ACC112 (cell line): Measurements from ENCODE around the gene HMCN1.

ENCODE experiments used
- H2AFZ ChIP-seq: fragments of 200-600 bp; sonication (generic); one replicate; pipeline ENCODE4 v1.6.0; 2017; ENCODE audit warnings: antibody characterized with exemption, low read length; ENCODE audit not compliant: unreplicated experiment
- H3K27ac ChIP-seq: fragments of 200-600 bp; sonication (generic); 2 replicates; pipeline ENCODE4 v1.5.1; 2014; ENCODE audit warnings: low read depth, mild to moderate bottlenecking, antibody characterized with exemption, low read length, moderate library complexity
- H3K27me3 ChIP-seq: fragments of 200-600 bp; sonication (generic); 2 replicates; pipeline ENCODE4 v1.6.1; 2014; ENCODE audit warnings: mild to moderate bottlenecking, antibody characterized with exemption, low read length, moderate library complexity, mixed read lengths; ENCODE audit not compliant: insufficient read depth
- H3K36me3 ChIP-seq: fragments of 200-600 bp; sonication (generic); 2 replicates; pipeline ENCODE4 v1.6.1; 2016; ENCODE audit warnings: mild to moderate bottlenecking, antibody characterized with exemption, low read length, moderate library complexity, mixed read lengths; ENCODE audit not compliant: insufficient read depth
- H3K4me1 ChIP-seq: fragments of 200-600 bp; sonication (generic); one replicate; pipeline ENCODE4 v1.6.1; 2016; ENCODE audit warnings: low read length, mixed read lengths; ENCODE audit not compliant: insufficient read depth, unreplicated experiment, control insufficient read depth
- H3K4me3 ChIP-seq: fragments of 200-600 bp; sonication (generic); 2 replicates; pipeline ENCODE4 v1.5.1; 2014; ENCODE audit warnings: mild to moderate bottlenecking, low read depth, low read length
- H3K79me2 ChIP-seq: fragments of 200-600 bp; sonication (generic); one replicate; pipeline ENCODE4 v1.6.0; 2016; ENCODE audit warnings: low read length; ENCODE audit not compliant: control insufficient read depth, unreplicated experiment, insufficient read depth

The HMCN1 gene

GRCh38 chr1:185803241-185803640 lies 69.0 kb downstream of the HMCN1 start:
- H3K4me3 ChIP-seq = no peak overlapping the region
- no peaks in the 10 kb centered on the region for H3K4me1 ChIP-seq
- no peak overlapping the region for H2AFZ ChIP-seq
- no peaks in the 10 kb centered on the region for H3K36me3 ChIP-seq
- no peak overlapping the region for H3K27ac ChIP-seq
- no peaks in the 10 kb centered on the region for H3K27me3 ChIP-seq
- no peaks in the 10 kb centered on the region for H3K79me2 ChIP-seq

GRCh38 chr1:185804206-185804605 lies 70.0 kb downstream of the HMCN1 start:
- Histone ChIP-seq H3K4me3 (no peak overlapping the region), H3K4me1 (no peaks in the 10 kb centered on the region), H3K27ac (no peak overlapping the region), H3K27me3 (no peaks in the 10 kb centered on the region), H3K36me3 (no peaks in the 10 kb centered on the region), H2AFZ (no peak overlapping the region), H3K79me2 (no peaks in the 10 kb centered on the region)

GRCh38 chr1:185804608-185805007 lies 70.4 kb downstream of the HMCN1 start:
- H3K4me1 ChIP-seq = no peaks in the 10 kb centered on the region

DNA sequence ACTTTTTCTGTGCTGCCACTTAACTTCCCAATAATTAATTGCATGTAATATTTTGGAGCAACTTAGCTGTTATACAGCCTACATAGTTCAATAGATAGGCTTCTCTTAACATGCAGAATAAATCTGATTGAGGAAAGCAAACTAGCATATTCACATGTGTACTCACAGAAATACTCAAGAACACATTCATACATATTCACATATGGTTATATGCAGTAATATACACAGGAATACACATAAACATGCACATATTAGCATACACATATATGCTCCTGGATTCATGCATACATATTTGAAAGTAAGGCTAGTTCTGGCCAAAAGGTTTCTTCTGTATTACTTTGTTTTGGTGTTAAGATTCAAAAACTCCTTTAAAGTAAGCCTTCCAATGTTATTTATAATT lies 73.1 kb downstream of the HMCN1 start:
- Histone ChIP-seq H3K27ac (no peak overlapping the region), H3K4me1 (no peaks in the 10 kb centered on the region), H3K36me3 (no peaks in the 10 kb centered on the region), H2AFZ (no peak overlapping the region), H3K4me3 (no peak overlapping the region), H3K27me3 (no peaks in the 10 kb centered on the region), H3K79me2 (no peaks in the 10 kb centered on the region)

More at GRCh38 chr1:185804608-185805007, 70.4 kb downstream of the HMCN1 start:
- Histone ChIP-seq H3K4me3 (no peak overlapping the region), H2AFZ (no peak overlapping the region), H3K36me3 (no peaks in the 10 kb centered on the region), H3K27ac (no peak overlapping the region), H3K79me2 (no peaks in the 10 kb centered on the region), H3K27me3 (no peaks in the 10 kb centered on the region)

GRCh38 chr1:185808631-185809030 lies 74.4 kb downstream of the HMCN1 start:
- Histone ChIP-seq H2AFZ (no peak overlapping the region), H3K79me2 (no peaks in the 10 kb centered on the region), H3K27ac (no peak overlapping the region), H3K4me3 (no peak overlapping the region), H3K4me1 (no peaks in the 10 kb centered on the region), H3K36me3 (no peaks in the 10 kb centered on the region), H3K27me3 (no peaks in the 10 kb centered on the region)

DNA sequence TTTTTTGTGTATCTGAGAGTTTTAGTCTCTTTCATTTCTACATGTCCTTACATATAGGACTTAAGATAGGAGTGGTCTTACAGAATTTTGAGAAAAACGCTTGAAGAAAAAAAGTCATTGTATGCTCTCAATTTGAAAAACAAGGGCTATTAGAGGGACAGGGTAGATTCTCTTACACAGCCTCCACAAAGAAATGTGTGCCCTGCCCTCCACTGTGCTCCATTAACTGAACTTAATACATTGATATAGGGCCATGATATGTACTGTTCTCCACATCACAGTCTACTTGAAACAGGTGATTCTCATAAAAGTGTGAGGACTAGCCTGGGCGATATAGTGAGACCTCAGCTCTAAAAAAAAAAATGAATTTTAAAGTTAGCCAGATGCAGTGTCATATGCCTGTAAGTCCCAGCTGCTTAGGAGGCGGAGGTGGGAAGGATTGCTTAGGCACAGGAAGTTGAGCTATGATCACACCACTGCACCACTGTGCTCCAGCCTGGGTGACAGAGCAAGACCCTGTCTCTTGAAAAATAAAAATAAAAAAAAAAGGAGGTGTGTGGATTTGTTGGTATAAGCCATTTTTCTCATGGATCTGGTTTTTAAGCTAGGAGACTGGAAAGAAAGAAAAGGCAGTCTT lies 77.0 kb downstream of the HMCN1 start:
- Histone ChIP-seq H3K27me3 (no peaks in the 10 kb centered on the region), H3K36me3 (no peaks in the 10 kb centered on the region), H3K4me1 (no peaks in the 10 kb centered on the region), H3K27ac (no peak overlapping the region), H3K79me2 (no peaks in the 10 kb centered on the region), H2AFZ (peak overlapping the region; percentile 5), H3K4me3 (no peak overlapping the region)

GRCh38 chr1:185812934-185813333 lies 78.7 kb downstream of the HMCN1 start:
- no peaks in the 10 kb centered on the region for H3K79me2 ChIP-seq
- peaks cover 3% of the 10 kb centered on the region for H3K4me1 ChIP-seq
- no peak overlapping the region for H2AFZ ChIP-seq
- H3K27me3 ChIP-seq = no peaks in the 10 kb centered on the region
- no peaks in the 10 kb centered on the region for H3K36me3 ChIP-seq
- H3K27ac ChIP-seq = no peak overlapping the region
- H3K4me3 ChIP-seq = no peak overlapping the region

- no peaks in the 10 kb centered on the region for H3K79me2 ChIP-seq
- H2AFZ ChIP-seq = no peak overlapping the region
- no peaks in the 10 kb centered on the region for H3K27me3 ChIP-seq
- no peak overlapping the region for H3K4me3 ChIP-seq
- H3K27ac ChIP-seq = no peak overlapping the region
- H3K36me3 ChIP-seq = no peaks in the 10 kb centered on the region
- H3K4me1 ChIP-seq = peaks cover 3% of the 10 kb centered on the region
These were observed 79.3 kb downstream of the HMCN1 start for GRCh38 chr1:185813401-185813979.

GRCh38 chr1:185816460-185816859 lies 82.3 kb downstream of the HMCN1 start:
- Histone ChIP-seq H3K36me3 (no peaks in the 10 kb centered on the region), H3K27me3 (no peaks in the 10 kb centered on the region), H3K27ac (no peak overlapping the region), H3K4me1 (peaks cover 3% of the 10 kb centered on the region), H3K4me3 (no peak overlapping the region), H2AFZ (peak overlapping the region; percentile 3), H3K79me2 (no peaks in the 10 kb centered on the region)

DNA sequence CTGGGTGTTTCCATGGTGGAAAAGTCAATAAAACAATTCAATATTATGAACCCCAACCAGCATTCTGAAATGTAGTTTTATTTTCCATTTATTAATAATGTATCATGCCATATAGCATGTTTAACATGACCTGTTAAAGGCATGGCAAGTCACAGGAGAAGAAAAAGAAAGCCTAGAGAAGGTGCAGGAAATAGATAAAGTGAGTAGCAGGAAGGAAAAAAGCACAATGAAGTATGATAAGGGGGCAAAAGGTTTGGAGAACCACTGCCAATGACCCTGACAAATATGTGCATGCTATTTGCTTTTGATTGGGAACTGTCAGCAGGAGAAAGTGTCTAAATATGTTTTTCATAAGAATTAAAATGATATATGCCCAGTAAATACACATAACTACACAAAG lies 85.6 kb downstream of the HMCN1 start:
- Histone ChIP-seq H3K27me3 (no peaks in the 10 kb centered on the region), H3K27ac (no peak overlapping the region), H3K36me3 (no peaks in the 10 kb centered on the region), H2AFZ (no peak overlapping the region), H3K4me3 (no peak overlapping the region), H3K79me2 (no peaks in the 10 kb centered on the region), H3K4me1 (peaks cover 3% of the 10 kb centered on the region)

- no peaks in the 10 kb centered on the region for H3K36me3 ChIP-seq
- no peak overlapping the region for H2AFZ ChIP-seq
- no peak overlapping the region for H3K4me3 ChIP-seq
- H3K79me2 ChIP-seq = no peaks in the 10 kb centered on the region
- H3K27me3 ChIP-seq = no peaks in the 10 kb centered on the region
- no peaks in the 10 kb centered on the region for H3K4me1 ChIP-seq
- no peak overlapping the region for H3K27ac ChIP-seq
These were observed 87.6 kb downstream of the HMCN1 start for GRCh38 chr1:185821612-185822385.
